Type B pancreatic cell (in vitro differentiated cells): ENCODE measurements around the gene RTL10. TPM values are rescaled to one million over a fixed set of nuclear protein-coding genes. Genes with fewer than 3 reads are reported as not detected.
A peak's percentile ranks its signal among the peaks of the same experiment; 100 is the strongest.

Experiments
- DNase-seq: peaks from one replicate; pipeline ENCODE4 v3.0.0; 2021; ENCODE audit warnings: mixed read lengths; ENCODE audit not compliant: unreplicated experiment; ENCODE audit errors: extremely low spot score
- H3K27ac Mint-ChIP-seq: 2 replicates; pipeline ENCODE4 v1.8.0; 2021; ENCODE audit warnings: mild to moderate bottlenecking, mixed read lengths
- H3K27me3 Mint-ChIP-seq: 2 replicates; pipeline ENCODE4 v1.8.0; 2021; ENCODE audit warnings: mixed read lengths
- H3K36me3 Mint-ChIP-seq: 2 replicates; pipeline ENCODE4 v1.8.0; 2021; ENCODE audit warnings: mixed read lengths
- H3K4me1 Mint-ChIP-seq: one replicate; pipeline ENCODE4 v1.8.0; 2021; ENCODE audit warnings: mixed read lengths; ENCODE audit not compliant: unreplicated experiment
- H3K4me3 Mint-ChIP-seq: 2 replicates; pipeline ENCODE4 v1.8.0; 2021; ENCODE audit warnings: mild to moderate bottlenecking, mixed read lengths
- H3K9me3 Mint-ChIP-seq: 2 replicates; pipeline ENCODE4 v1.8.0; 2021; ENCODE audit warnings: mixed read lengths
- CTCF ChIP-seq: fragments of 200-600 bp; sonication (generic); conservative IDR thresholded peaks from 2 replicates; pipeline ENCODE4 v1.5.0; 2021; ENCODE audit warnings: antibody characterized with exemption, mild to moderate bottlenecking
- total RNA-seq: library from RNA; stranded (reverse); gene quantifications from 2 replicates; pipeline ENCODE4 v1.2.1, GENCODE V29; 2021; ENCODE audit warnings: low replicate concordance

The RTL10 gene
- total RNA-seq, 1 donor from 2014 or later = 28.8 TPM

DNA sequence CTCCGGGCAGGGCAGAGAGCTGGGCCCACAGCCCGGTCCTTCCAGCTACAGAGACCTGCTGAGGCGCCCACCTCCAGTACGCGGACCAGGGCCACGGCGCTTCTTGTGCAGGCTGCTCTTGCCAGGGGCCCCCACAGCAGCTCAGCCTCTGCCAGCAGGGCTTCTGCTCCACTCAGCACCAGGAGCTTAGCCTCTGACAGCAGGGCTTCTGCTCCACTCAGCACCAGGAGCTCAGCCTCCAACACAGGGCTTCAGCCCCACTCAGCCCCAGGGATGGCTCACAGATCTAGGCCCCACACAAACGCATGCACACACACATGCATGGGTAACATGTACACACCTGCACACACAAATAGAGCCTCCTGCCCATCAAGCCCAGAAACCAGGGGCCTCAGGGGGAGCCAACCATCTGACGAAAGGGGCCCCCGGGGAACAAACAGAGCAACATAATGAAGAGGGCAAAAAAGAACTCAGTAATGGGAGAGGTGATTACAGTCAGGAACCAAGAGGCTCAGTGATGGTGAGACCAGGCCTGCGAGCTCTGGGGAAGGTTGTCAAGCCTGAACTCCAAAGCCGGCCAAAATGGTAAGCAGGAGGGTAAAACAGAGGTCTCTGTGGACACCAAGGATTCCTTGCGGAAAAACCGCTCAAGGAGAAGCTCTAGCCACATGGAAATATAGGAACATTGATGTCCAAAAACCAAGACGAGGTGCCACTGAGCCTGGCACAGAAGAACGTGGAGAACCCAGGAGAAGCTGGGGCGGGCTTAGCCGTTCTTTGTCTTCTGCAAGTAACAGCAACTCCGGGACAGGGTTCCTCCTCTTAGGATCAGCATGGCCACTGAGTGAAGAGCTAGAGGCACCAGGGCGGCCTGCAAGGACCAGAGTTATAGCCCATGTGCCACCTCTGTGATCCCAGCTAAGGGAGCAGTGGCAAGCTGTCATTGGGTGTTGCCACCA, 46.5 kb downstream of the RTL10 start:
- Mint-ChIP-seq H3K4me1 (peaks cover 5% of the 10 kb centered on the region), H3K27ac (no peak overlapping the region), H3K9me3 (no peaks in the 10 kb centered on the region), H3K27me3 (no peaks in the 10 kb centered on the region), H3K4me3 (no peak overlapping the region), H3K36me3 (no peaks in the 10 kb centered on the region)
- DNase-seq = no peak
- no peak for TF ChIP-seq CTCF

GRCh38 chr22:19807161-19807913, 47.3 kb downstream of the RTL10 start:
- Mint-ChIP-seq H3K27ac (peak overlapping the region; percentile 72), H3K27me3 (no peaks in the 10 kb centered on the region), H3K9me3 (no peaks in the 10 kb centered on the region), H3K4me1 (peaks cover 10% of the 10 kb centered on the region), H3K36me3 (no peaks in the 10 kb centered on the region), H3K4me3 (no peak overlapping the region)
- no peak for DNase-seq
- TF ChIP-seq CTCF = no peak

DNA sequence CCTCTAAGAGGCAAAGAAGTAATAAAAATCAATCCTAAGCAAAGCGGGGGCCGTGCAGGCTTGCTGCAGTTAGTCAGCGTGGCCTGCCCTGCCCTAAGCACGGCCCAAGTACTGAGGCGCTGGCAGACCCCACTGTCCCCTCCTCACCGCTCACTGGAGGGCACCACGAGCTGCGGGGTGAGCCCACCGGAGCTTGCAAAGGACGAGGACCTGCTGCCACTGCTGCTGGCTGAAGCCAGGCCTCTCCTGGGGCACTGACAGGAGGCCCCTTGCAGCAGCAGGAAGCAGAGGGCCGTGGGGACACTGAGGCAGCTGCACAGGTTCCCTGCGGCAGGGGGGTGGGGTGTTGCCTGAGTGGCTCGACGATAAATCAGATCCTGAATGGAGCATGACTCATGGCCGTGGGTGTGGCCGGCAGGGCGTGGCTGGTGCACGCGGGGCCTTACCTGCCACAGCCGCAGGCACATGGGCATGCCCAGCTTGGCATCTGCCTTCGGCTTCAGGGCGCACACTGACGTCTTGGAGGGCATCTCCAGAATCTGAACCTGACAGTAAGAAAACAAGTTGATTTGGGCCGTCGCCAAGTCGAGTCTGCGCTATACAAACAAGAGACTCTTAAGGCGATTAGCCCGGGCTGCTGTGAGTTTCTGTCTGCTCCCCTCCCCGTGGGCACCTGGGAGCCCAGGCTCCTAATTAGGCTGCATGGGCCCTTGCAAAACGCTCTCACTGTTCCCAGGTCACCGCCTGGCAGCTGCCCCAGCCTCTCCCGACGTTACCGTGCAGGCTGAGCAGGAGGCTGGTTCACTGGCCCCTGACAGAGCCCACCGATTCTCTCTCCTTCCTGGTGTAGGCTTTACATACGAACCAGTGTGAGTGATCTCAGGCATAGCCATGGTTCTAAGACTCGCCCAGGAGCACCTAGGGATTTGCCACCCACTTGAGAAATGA, 48.2 kb downstream of the RTL10 start:
- Mint-ChIP-seq H3K27me3 (no peaks in the 10 kb centered on the region), H3K9me3 (no peaks in the 10 kb centered on the region), H3K36me3 (no peaks in the 10 kb centered on the region), H3K4me1 (peaks cover 17% of the 10 kb centered on the region), H3K4me3 (no peak overlapping the region), H3K27ac (peak overlapping the region; percentile 72)
- DNase-seq = no peak
- no peak for TF ChIP-seq CTCF

DNA sequence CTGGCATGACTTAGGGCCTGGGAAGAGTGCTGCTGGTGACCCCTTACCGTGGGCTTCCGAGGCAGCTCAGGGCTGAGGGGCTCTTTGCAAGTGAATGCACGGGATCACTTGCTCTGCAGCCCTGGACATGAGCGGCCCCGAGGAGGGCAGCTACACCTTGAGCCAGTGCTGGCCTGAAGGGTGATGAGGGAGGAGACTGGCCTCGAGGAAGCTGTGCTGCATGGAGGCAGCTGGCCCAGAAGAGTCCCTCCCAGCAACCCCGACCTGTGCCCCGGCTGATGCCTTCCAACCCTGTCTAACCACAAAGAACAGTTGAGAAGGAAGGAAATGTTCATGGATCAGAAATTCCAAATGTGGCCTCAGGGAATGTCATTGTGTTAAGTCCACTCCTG, 48.9 kb downstream of the RTL10 start:
- Mint-ChIP-seq H3K4me1 (peaks cover 17% of the 10 kb centered on the region), H3K27ac (no peak overlapping the region), H3K4me3 (no peak overlapping the region), H3K27me3 (no peaks in the 10 kb centered on the region), H3K36me3 (no peaks in the 10 kb centered on the region), H3K9me3 (no peaks in the 10 kb centered on the region)
- no peak for TF ChIP-seq CTCF
- DNase-seq = no peak

Other genes starting within 250 kb of the RTL10 start
- gene SEPTIN5, start 140.4 kb downstream of the RTL10 start, total RNA-seq = 45.7 and 54.6 TPM in 2 replicates
- gene GP1BB, start 131.3 kb downstream of the RTL10 start, total RNA-seq = 1.9 and 2.4 TPM in 2 replicates
- gene TBX1, start 94.1 kb downstream of the RTL10 start, total RNA-seq = 2.4 and 3.4 TPM in 2 replicates
- gene GNB1L, start within 50 bp of the RTL10 start, total RNA-seq = 7.5 and 7.7 TPM in 2 replicates
- gene COMT, start 86.9 kb upstream of the RTL10 start, total RNA-seq = 87.2 and 87.4 TPM in 2 replicates
- gene TXNRD2, start 86.9 kb upstream of the RTL10 start, total RNA-seq = 13.2 and 25.1 TPM in 2 replicates
- gene ARVCF, start 161.9 kb upstream of the RTL10 start, total RNA-seq = 40.8 and 55.3 TPM in 2 replicates
- 17.4 and 32.1 TPM in 2 replicates for gene TANGO2, start 166.2 kb upstream of the RTL10 start, total RNA-seq
- gene DGCR8, start 225.4 kb upstream of the RTL10 start, total RNA-seq = 39.0 and 61.3 TPM in 2 replicates